ENCODE data around the gene BCKDK. TPM values are rescaled to one million over a fixed set of nuclear protein-coding genes. Genes with fewer than 3 reads are reported as not detected.
"Not testable (repeated sequence)": the region's sequence is repeated elsewhere in the genome, so short reads cannot be mapped to it uniquely, and the experiment has no call there.

Gene BCKDK
- total and polyA plus RNA-seq, 12 donors: 27.0 to 181 (median 80.1) TPM

DNA sequence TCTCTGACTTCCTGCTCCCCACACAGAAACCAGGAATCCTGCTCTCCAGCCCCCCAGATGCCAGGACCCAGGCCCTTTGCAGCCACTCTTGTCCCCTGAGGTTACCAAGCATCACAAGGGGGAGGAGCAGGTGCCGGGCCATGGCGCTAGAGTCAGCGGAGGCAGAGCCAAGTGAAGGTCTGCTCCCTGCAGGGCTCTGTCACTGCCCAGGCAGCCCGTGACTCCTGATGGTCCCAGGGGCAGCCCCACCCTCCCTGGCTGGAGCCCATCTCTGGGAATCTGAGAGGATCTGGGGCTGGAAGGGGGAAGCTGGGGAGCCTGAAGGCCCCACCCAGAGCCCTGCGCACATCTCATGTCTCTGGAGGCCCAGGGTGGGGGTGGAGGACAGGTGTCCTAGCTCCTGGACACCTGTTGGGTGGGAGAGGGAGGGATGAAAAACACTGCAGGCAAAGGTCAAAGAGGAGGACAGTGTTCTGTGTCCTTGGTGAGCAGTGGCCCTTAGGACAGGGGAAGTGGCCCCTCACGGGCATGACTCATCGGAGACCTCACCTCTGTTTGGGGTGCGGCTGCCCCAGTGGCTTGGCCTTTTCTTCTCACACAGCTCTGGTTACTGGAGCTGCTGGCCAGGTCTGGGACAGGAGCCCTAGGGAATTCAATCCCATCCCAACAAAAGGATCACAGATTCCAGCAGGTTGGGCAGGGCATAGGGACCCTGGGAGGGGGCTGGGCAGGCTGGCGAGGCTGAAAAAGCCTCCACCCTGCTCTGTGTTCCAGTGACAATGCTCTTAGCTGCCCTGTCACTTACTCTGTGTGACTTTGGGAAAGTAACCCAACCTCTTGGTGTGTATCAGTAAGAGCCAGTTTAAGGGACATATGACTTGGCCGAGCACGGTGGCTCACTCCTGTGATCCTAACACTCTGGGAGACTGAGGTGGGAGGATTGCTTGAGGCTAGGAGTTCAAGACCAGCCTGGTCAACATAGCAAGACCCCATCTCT, 42.0 kb downstream of the BCKDK start, which contains the start of gene PRSS36:
PRSS36 (minus strand) TSS at position 173 of the 997 bp plus-strand sequence; CDS start at position 142, 31 bp downstream.
- no peak for TF ChIP-seq CTCF (IDR thresholded peaks at IDR 0.05)
- no peak for TF ChIP-seq POLR2A (IDR thresholded peaks at IDR 0.05)
- Histone ChIP-seq H3K4me3 (no peak within 1 kb of the TSS), H3K9me3 (replicated peaks in 1 of 3) (no peaks in the 10 kb centered on the region), H3K36me3 (replicated peaks in 1 of 2) (no peaks in the 10 kb centered on the region), H3K27me3 (peaks cover 11% of the 10 kb centered on the region), H3K4me1 (replicated peaks in 1 of 2) (no peaks in the 10 kb centered on the region), H3K27ac (peak within 1 kb of the TSS in 2 of 5 donors; percentile 34 to 52)
- DNase-seq: no peak
- intact Hi-C loops (cut with DNase I): loop anchor here (10.0 kb wide), 2 partner anchors 65 to 165 kb away; partner anchors contain the start of genes HSD3B7 (in 1 of the 2) and PRSS53 (in 1 of the 2)
- WGBS, 4 donors: 70 to 80% (median 74%) methylated on average over 6 to 11 of the region's 11 CpGs

DNA sequence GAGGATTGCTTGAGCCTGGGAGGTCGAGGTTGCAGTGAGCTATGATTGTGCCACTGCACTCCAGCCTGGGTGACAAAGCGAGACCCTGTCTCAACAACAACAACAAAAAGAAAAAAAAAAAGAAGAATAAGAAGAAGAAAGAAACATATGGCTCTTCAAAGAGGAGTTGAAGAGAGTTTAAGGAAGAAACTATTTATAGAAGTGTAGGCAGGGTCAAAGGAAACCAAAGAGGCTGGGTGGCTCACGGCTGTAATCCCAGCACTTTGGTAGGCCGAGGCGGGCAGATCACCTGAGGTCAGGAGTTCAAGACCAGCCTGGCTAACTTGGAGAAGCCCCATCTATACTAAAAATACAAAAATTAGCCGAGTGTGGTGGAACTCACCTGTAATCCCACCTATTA, 42.8 kb downstream of the BCKDK start:
- H3K9me3 ChIP-seq (replicated peaks in 1 of 3); H3K4me1 ChIP-seq (replicated peaks in 1 of 2); intact Hi-C loops (cut with DNase I); H3K27ac ChIP-seq; DNase-seq; H3K36me3 ChIP-seq (replicated peaks in 1 of 2); H3K4me3 ChIP-seq: not testable (repeated sequence)
- peaks cover 11% of the 10 kb centered on the region for H3K27me3 ChIP-seq
- 69 to 78% (median 74%) methylated on average over 6 of the region's 6 CpGs for WGBS, 4 donors

- Histone ChIP-seq H3K9me3 (replicated peaks in 1 of 3) (no peaks in the 10 kb centered on the region), H3K27me3 (no peaks in the 10 kb centered on the region), H3K27ac (no peak overlapping the region), H3K36me3 (replicated peaks in 1 of 2) (no peaks in the 10 kb centered on the region), H3K4me3 (no peak overlapping the region), H3K4me1 (replicated peaks in 1 of 2) (no peaks in the 10 kb centered on the region)
- peak in 1 of 7 donors; percentile 36 for DNase-seq
- intact Hi-C loops (cut with DNase I): no loop called here
- 42 to 70% (median 50%) methylated on average over 6 to 8 of the region's 8 CpGs for whole genome bisulfite sequencing, 4 donors
- TF ChIP-seq CTCF (IDR thresholded peaks at IDR 0.05): no peak
- TF ChIP-seq POLR2A (IDR thresholded peaks at IDR 0.05): no peak
Measured at GRCh38 chr16:31157136-31157535, 49.0 kb downstream of the BCKDK start.

Other genes with a start within 250 kb of the BCKDK start
- 10 to 100 TPM; 18.0 to 45.3 (median 30.9) TPM for gene BCL7C, start 214.3 kb upstream of the BCKDK start, total RNA-seq
- 10 to 100 TPM in 2 of 3 donors, 1 to 10 TPM in 1; 7.7 to 88.3 (median 50.1) TPM for gene BCL7C, start 214.3 kb upstream of the BCKDK start, polyA plus RNA-seq
- 10 to 100 TPM in 4 of 9 donors, 1 to 10 TPM in 5; 2.1 to 13.9 (median 8.2) TPM for gene CTF1, start 211.8 kb upstream of the BCKDK start, total RNA-seq
- gene CTF1, start 211.8 kb upstream of the BCKDK start, polyA plus RNA-seq: 1 to 10 TPM; 4.0 to 7.0 (median 4.7) TPM
- gene FBXL19, start 184.8 kb upstream of the BCKDK start, total RNA-seq: 10 to 100 TPM in 7 of 9 donors, 1 to 10 TPM in 2; 6.6 to 17.6 (median 12.4) TPM
- gene FBXL19, start 184.8 kb upstream of the BCKDK start, polyA plus RNA-seq: 10 to 100 TPM in 2 of 3 donors, 1 to 10 TPM in 1; 1.6 to 74.1 (median 14.0) TPM
- 100 to 1,000 TPM in 1 of 9 donors, 10 to 100 TPM in 8; 25.6 to 101 (median 86.3) TPM for gene ORAI3, start 159.3 kb upstream of the BCKDK start, total RNA-seq
- gene ORAI3, start 159.3 kb upstream of the BCKDK start, polyA plus RNA-seq: 10 to 100 TPM; 19.5 to 60.5 (median 45.8) TPM
- 10 to 100 TPM in 6 of 9 donors, 1 to 10 TPM in 3; 2.3 to 23.0 (median 11.6) TPM for gene SETD1A, start 150.6 kb upstream of the BCKDK start, total RNA-seq
- 10 to 100 TPM in 2 of 3 donors, 1 to 10 TPM in 1; 8.7 to 40.1 (median 19.1) TPM for gene SETD1A, start 150.6 kb upstream of the BCKDK start, polyA plus RNA-seq
- gene HSD3B7, start 123.2 kb upstream of the BCKDK start, total RNA-seq: 10 to 100 TPM in 8 of 9 donors, 1 to 10 TPM in 1; 2.7 to 78.8 (median 35.5) TPM
- gene HSD3B7, start 123.2 kb upstream of the BCKDK start, polyA plus RNA-seq: 10 to 100 TPM; 11.1 to 46.3 (median 24.3) TPM
- 1 to 10 TPM in 5 of 9 donors, under 1 TPM in 2, not detected in 2; 0.17 to 2.5 (median 2.0) TPM for gene STX1B, start 97.7 kb upstream of the BCKDK start, total RNA-seq
- 1 to 10 TPM in 2 of 3 donors, under 1 TPM in 1; 0.71 to 5.3 (median 1.2) TPM for gene STX1B, start 97.7 kb upstream of the BCKDK start, polyA plus RNA-seq
- 10 to 100 TPM; 25.0 to 99.5 (median 34.4) TPM for gene STX4, start 74.8 kb upstream of the BCKDK start, total RNA-seq
- gene STX4, start 74.8 kb upstream of the BCKDK start, polyA plus RNA-seq: 100 to 1,000 TPM in 2 of 3 donors, 10 to 100 TPM in 1; 48.4 to 225 (median 152) TPM
- gene ZNF668, start 34.1 kb upstream of the BCKDK start, total RNA-seq: 10 to 100 TPM in 8 of 9 donors, 1 to 10 TPM in 1; 2.4 to 29.5 (median 11.2) TPM
- 10 to 100 TPM in 2 of 3 donors, 1 to 10 TPM in 1; 6.2 to 19.5 (median 11.7) TPM for gene ZNF668, start 34.1 kb upstream of the BCKDK start, polyA plus RNA-seq
- 10 to 100 TPM in 8 of 9 donors, 1 to 10 TPM in 1; 6.9 to 17.8 (median 13.9) TPM for gene ZNF646, start 34.0 kb upstream of the BCKDK start, total RNA-seq
- gene ZNF646, start 34.0 kb upstream of the BCKDK start, polyA plus RNA-seq: 10 to 100 TPM in 1 of 3 donors, 1 to 10 TPM in 2; 3.1 to 15.4 (median 3.7) TPM
- gene PRSS53, start 19.4 kb upstream of the BCKDK start, total RNA-seq: 1 to 10 TPM in 4 of 9 donors, under 1 TPM in 5; 0.18 to 3.0 (median 0.89) TPM
- gene PRSS53, start 19.4 kb upstream of the BCKDK start, polyA plus RNA-seq: 10 to 100 TPM in 1 of 3 donors, 1 to 10 TPM in 1, under 1 TPM in 1; 0.29 to 11.0 (median 3.1) TPM
- gene VKORC1, start 13.6 kb upstream of the BCKDK start, total RNA-seq: 100 to 1,000 TPM in 7 of 9 donors, 10 to 100 TPM in 2; 38.6 to 267 (median 154) TPM
- 100 to 1,000 TPM in 1 of 3 donors, 10 to 100 TPM in 2; 69.5 to 120 (median 82.1) TPM for gene VKORC1, start 13.6 kb upstream of the BCKDK start, polyA plus RNA-seq
- gene KAT8, start 9.3 kb downstream of the BCKDK start, total RNA-seq: 10 to 100 TPM; 61.1 to 94.0 (median 83.5) TPM
- gene KAT8, start 9.3 kb downstream of the BCKDK start, polyA plus RNA-seq: 100 to 1,000 TPM in 1 of 3 donors, 10 to 100 TPM in 2; 45.0 to 148 (median 97.4) TPM
- gene PRSS8, start 27.3 kb downstream of the BCKDK start, total RNA-seq: 1 to 10 TPM in 1 of 9 donors, under 1 TPM in 4, not detected in 4; 0.41 to 1.8 (median 0.65) TPM
- under 1 TPM in 2 of 3 donors, not detected in 1; 0.16 to 0.20 TPM for gene PRSS8, start 27.3 kb downstream of the BCKDK start, polyA plus RNA-seq
- 10 to 100 TPM in 1 of 9 donors, 1 to 10 TPM in 7, under 1 TPM in 1; 0.89 to 18.3 (median 7.3) TPM for gene PRSS36, start 41.7 kb downstream of the BCKDK start, total RNA-seq
- gene PRSS36, start 41.7 kb downstream of the BCKDK start, polyA plus RNA-seq: 10 to 100 TPM in 1 of 3 donors, 1 to 10 TPM in 2; 1.0 to 17.7 (median 8.2) TPM
- 100 to 1,000 TPM in 4 of 9 donors, 10 to 100 TPM in 5; 12.7 to 285 (median 47.5) TPM for gene FUS, start 71.8 kb downstream of the BCKDK start, total RNA-seq
- 100 to 1,000 TPM; 288 to 536 (median 474) TPM for gene FUS, start 71.8 kb downstream of the BCKDK start, polyA plus RNA-seq
- 10 to 100 TPM in 8 of 9 donors, 1 to 10 TPM in 1; 9.6 to 54.4 (median 23.6) TPM for gene PYCARD, start 94.4 kb downstream of the BCKDK start, total RNA-seq
- 10 to 100 TPM in 2 of 3 donors, 1 to 10 TPM in 1; 3.2 to 31.7 (median 30.7) TPM for gene PYCARD, start 94.4 kb downstream of the BCKDK start, polyA plus RNA-seq
- under 1 TPM in 3 of 9 donors, not detected in 6; 0.04 to 0.24 (median 0.06) TPM for gene TRIM72, start 105.7 kb downstream of the BCKDK start, total RNA-seq
- gene TRIM72, start 105.7 kb downstream of the BCKDK start, polyA plus RNA-seq: under 1 TPM in 2 of 3 donors, not detected in 1; 0.03 to 0.08 TPM
- not detected for gene PYDC1, start 108.7 kb downstream of the BCKDK start, total RNA-seq
- not detected for gene PYDC1, start 108.7 kb downstream of the BCKDK start, polyA plus RNA-seq
- gene ITGAM, start 151.6 kb downstream of the BCKDK start, total RNA-seq: 10 to 100 TPM in 7 of 9 donors, 1 to 10 TPM in 2; 1.7 to 35.4 (median 21.6) TPM
- 10 to 100 TPM in 1 of 3 donors, 1 to 10 TPM in 2; 4.8 to 12.5 (median 5.1) TPM for gene ITGAM, start 151.6 kb downstream of the BCKDK start, polyA plus RNA-seq
- gene ITGAX, start 246.8 kb downstream of the BCKDK start, total RNA-seq: 1 to 10 TPM; 1.4 to 8.1 (median 3.5) TPM
- gene ITGAX, start 246.8 kb downstream of the BCKDK start, polyA plus RNA-seq: 10 to 100 TPM in 1 of 3 donors, 1 to 10 TPM in 2; 1.7 to 84.9 (median 3.7) TPM